Measurements from ENCODE around the gene NXPE3. TPM values are rescaled to one million over a fixed set of nuclear protein-coding genes. Genes with fewer than 3 reads are reported as not detected.

Gene NXPE3
- total and polyA plus RNA-seq, 2 of the 8 experiments (the other 6 are each of a cell fraction or from before 2014, with no cell fraction given): 10.9 to 22.7 TPM

GRCh38 chr3:101848326-101848725 is 69.3 kb downstream of the NXPE3 start:
- no peak overlapping the region for H3K14ac ChIP-seq (ENCODE audit: insufficient read length)
- no peak overlapping the region for H2BK20ac ChIP-seq (ENCODE audit: low read length)
- H2BK15ac ChIP-seq (ENCODE audit: low read length): no peak overlapping the region
- no peak overlapping the region; the same call in 1 of the 2 replicates for H2BK5ac ChIP-seq (ENCODE audit: low read depth, low read length)
- peaks cover 0 to 10% of the 10 kb centered on the region in 2 experiments for H4K20me1 ChIP-seq (replicated peaks in 1 of 2; ENCODE audit: control insufficient read depth in 1 of 2, insufficient read depth in 2 of 2, low read length in 2 of 2)
- H3K23ac ChIP-seq (ENCODE audit: insufficient read length): no peak overlapping the region
- peak overlapping the region; percentile 14 for H4K5ac ChIP-seq (ENCODE audit: insufficient read length, low read depth, low read length)
- H3K9ac ChIP-seq (replicated peaks in 1 of 4; ENCODE audit: extremely low read depth in 1 of 4, low read depth in 3 of 4, low read length in 3 of 4): peak overlapping the region in 1 of 4 experiments; percentile 79; a peak in 3 of 7 replicates
- ChIA-PET POLR2A (ENCODE audit: partially characterized antibody) (interaction anchor here (0.7 to 3.0 kb wide), 18 partner anchors 10 to 231 kb away, joined by 3 to 25 read pairs (median 12); partner anchors contain the start of genes CEP97, RPL24 and ZBTB11), CTCF (ENCODE audit: partially characterized antibody) (interaction anchor here (1.1 to 4.0 kb wide), 6 partner anchors 21 to 377 kb away, joined by 3 to 24 read pairs (median 5); no protein-coding TSS in a partner anchor)
- H3K4ac ChIP-seq (replicated peaks; ENCODE audit: insufficient read length, low read depth, low read length): no peak overlapping the region
- 76% methylated on average over 3 of the region's 3 CpGs; no CpG with 5 or more reads in 1 of the 2 experiments for WGBS, 2 experiments (ENCODE audit: extremely low coverage in 1 of 2, insufficient coverage in 1 of 2, insufficient read length in 1 of 2, insufficient replicate concordance in 2 of 2, low coverage in 1 of 2, low lambda C conversion rate in 2 of 2, missing lambda C conversion rate in 1 of 2)
- peak overlapping the region in 3 of 4 experiments; percentile 83 to 99 (median 96); a peak in 3 of 8 replicates for H3K4me3 ChIP-seq (ENCODE audit: extremely low read depth in 1 of 4, insufficient read depth in 2 of 4, low read depth in 3 of 4, low read length in 4 of 4)
- no peak overlapping the region for H4K91ac ChIP-seq (replicated peaks; ENCODE audit: insufficient read length, low read length)
- H3K4me1 ChIP-seq (replicated peaks in 1 of 4; ENCODE audit: control insufficient read depth in 3 of 4, insufficient read depth in 4 of 4, low read length in 3 of 4): peaks cover 4 to 14% (median 9%) of the 10 kb centered on the region in 4 experiments
- H2AFZ ChIP-seq (ENCODE audit: low read length): no peak overlapping the region
- no peaks in the 10 kb centered on the region for H3K27me3 ChIP-seq (replicated peaks in 1 of 4; ENCODE audit: control insufficient read depth in 3 of 4, extremely low read depth in 1 of 4, insufficient read depth in 3 of 4, low read length in 3 of 4)
- H3K18ac ChIP-seq (ENCODE audit: extremely low read depth, low read length): no peak overlapping the region; the same call in 1 of the 2 replicates
- H2BK120ac ChIP-seq (replicated peaks; ENCODE audit: low read depth, low read length): no peak overlapping the region
- H3K36me3 ChIP-seq (ENCODE audit: control insufficient read depth in 2 of 4, insufficient read depth in 4 of 4, low read length in 3 of 4): peaks cover 6 to 18% (median 7%) of the 10 kb centered on the region in 4 experiments
- peak overlapping the region; percentile 89; the same call in 1 of the 2 replicates for H3K27ac ChIP-seq (ENCODE audit: low read depth, low read length)
- peaks cover 13 to 35% of the 10 kb centered on the region in 2 experiments; a peak in 3 of 4 replicates for H3K79me2 ChIP-seq (ENCODE audit: control insufficient read depth in 1 of 2, insufficient read depth in 2 of 2, low read length in 2 of 2)
- no peak overlapping the region for H2AK5ac ChIP-seq (ENCODE audit: low read depth, low read length)
- no peaks in the 10 kb centered on the region for H3K79me1 ChIP-seq (ENCODE audit: low read depth, low read length)
- H3K23me2 ChIP-seq (ENCODE audit: low read depth, low read length): no peaks in the 10 kb centered on the region; the same call in 1 of the 2 replicates
- no peak overlapping the region for H3K56ac ChIP-seq (replicated peaks; ENCODE audit: insufficient read length, low read depth, low read length)
- no peaks in the 10 kb centered on the region for H3K9me3 ChIP-seq (ENCODE audit: insufficient read depth in 2 of 2, low read depth in 1 of 2, low read length in 1 of 2)
- H3K4me2 ChIP-seq (ENCODE audit: insufficient read depth in 1 of 2, low read depth in 2 of 2, low read length in 2 of 2): peak overlapping the region; percentile 78
- DNase-seq (ENCODE audit: low read depth in 1 of 2, low spot score in 2 of 2) (no peak), FAIRE-seq (no peak)
- no peak overlapping the region for H4K8ac ChIP-seq (ENCODE audit: extremely low read depth, insufficient read depth, low read length)
- H2BK12ac ChIP-seq (ENCODE audit: low read depth, low read length): no peak overlapping the region
- no peak for TF ChIP-seq RXRA (IDR thresholded peaks at IDR 0.05; ENCODE audit: insufficient read depth, low read depth, low read length)
- no peak for TF ChIP-seq CBX8 (IDR thresholded peaks at IDR 0.05; ENCODE audit: borderline replicate concordance, low read depth, low read length)
- no peak for TF ChIP-seq TAF1 (IDR thresholded peaks at IDR 0.05; ENCODE audit: low read depth, low read length)
- no peak for TF ChIP-seq RNF2 (IDR thresholded peaks at IDR 0.05; ENCODE audit: borderline replicate concordance, low read depth, low read length, missing control alignments, poor library complexity, severe bottlenecking)
- TF ChIP-seq POU5F1 (IDR thresholded peaks at IDR 0.05; ENCODE audit: low read depth, low read length): no peak
- TF ChIP-seq RFX5 (IDR thresholded peaks at IDR 0.05; ENCODE audit: borderline replicate concordance, low read depth, low read length): no peak
- TF ChIP-seq MAX (IDR thresholded peaks at IDR 0.05): no peak
- no peak for TF ChIP-seq CHD1 (IDR thresholded peaks at IDR 0.05; ENCODE audit: low read depth, low read length)
- no peak for TF ChIP-seq YY1 (IDR thresholded peaks at IDR 0.05; ENCODE audit: low read depth, low read length)
- no peak for TF ChIP-seq CTBP2 (IDR thresholded peaks at IDR 0.05; ENCODE audit: borderline replicate concordance, insufficient read depth, insufficient read length, low read length)
- TF ChIP-seq SUZ12 (IDR thresholded peaks at IDR 0.05; ENCODE audit: low read length): no peak
- TF ChIP-seq KDM1A (IDR thresholded peaks at IDR 0.05; ENCODE audit: borderline replicate concordance, low read length): no peak
- TF ChIP-seq PHF8 (conservative IDR thresholded peaks at IDR 0.05; ENCODE audit: low read depth, low read length): no peak
